GM12875 (cell line): ENCODE data around the gene TOMM20.
"Not testable (repeated sequence)": the region's sequence is repeated elsewhere in the genome, so short reads cannot be mapped to it uniquely, and the experiment has no call there.

ENCODE experiments used
- H3K4me3 ChIP-seq: one replicate; pipeline ENCODE4 v1.5.1; 2011; ENCODE audit warnings: low read depth, low read length, control low read depth
- TF ChIP-seq, protein P1 (sequence below): IDR thresholded peaks from 2 replicates; pipeline ENCODE4 v1.5.1; 2011; ENCODE audit warnings: low read depth, mild to moderate bottlenecking, control low read depth, inconsistent platforms, low read length, moderate library complexity, borderline replicate concordance; ENCODE audit not compliant: insufficient read depth

The TOMM20 gene

DNA sequence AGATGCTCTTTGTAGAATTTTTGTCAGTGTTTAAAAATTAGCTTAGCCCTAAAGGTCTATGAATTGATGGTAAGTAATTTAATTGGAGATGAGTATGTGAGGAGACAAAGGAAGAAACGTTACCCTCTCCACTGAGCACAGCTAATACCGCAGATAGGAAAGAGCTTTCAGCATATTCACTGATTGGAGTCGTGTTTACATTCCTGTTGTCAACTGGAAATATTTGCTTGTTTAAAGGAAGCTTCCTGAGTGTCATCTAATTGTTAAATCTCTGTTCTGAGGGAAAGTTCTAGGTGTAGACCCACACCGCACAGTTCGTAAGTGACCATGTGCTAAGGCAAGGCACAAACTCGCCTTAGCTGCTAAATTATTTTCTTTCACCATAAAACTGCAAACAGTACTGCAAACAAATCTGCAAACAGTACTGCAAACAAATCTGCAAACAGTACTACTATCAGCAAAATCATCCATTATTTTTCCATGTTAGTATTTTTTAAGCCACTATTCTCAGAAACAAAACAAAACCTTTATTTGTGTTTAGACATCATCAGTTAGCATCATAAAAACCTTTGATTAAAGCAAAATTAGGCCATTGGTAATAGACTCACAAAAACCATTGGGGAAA lies 32.6 kb downstream of the TOMM20 start:
- no peak overlapping the region for H3K4me3 ChIP-seq
- TF ChIP-seq, protein P1, sequence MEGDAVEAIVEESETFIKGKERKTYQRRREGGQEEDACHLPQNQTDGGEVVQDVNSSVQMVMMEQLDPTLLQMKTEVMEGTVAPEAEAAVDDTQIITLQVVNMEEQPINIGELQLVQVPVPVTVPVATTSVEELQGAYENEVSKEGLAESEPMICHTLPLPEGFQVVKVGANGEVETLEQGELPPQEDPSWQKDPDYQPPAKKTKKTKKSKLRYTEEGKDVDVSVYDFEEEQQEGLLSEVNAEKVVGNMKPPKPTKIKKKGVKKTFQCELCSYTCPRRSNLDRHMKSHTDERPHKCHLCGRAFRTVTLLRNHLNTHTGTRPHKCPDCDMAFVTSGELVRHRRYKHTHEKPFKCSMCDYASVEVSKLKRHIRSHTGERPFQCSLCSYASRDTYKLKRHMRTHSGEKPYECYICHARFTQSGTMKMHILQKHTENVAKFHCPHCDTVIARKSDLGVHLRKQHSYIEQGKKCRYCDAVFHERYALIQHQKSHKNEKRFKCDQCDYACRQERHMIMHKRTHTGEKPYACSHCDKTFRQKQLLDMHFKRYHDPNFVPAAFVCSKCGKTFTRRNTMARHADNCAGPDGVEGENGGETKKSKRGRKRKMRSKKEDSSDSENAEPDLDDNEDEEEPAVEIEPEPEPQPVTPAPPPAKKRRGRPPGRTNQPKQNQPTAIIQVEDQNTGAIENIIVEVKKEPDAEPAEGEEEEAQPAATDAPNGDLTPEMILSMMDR = no peak

DNA sequence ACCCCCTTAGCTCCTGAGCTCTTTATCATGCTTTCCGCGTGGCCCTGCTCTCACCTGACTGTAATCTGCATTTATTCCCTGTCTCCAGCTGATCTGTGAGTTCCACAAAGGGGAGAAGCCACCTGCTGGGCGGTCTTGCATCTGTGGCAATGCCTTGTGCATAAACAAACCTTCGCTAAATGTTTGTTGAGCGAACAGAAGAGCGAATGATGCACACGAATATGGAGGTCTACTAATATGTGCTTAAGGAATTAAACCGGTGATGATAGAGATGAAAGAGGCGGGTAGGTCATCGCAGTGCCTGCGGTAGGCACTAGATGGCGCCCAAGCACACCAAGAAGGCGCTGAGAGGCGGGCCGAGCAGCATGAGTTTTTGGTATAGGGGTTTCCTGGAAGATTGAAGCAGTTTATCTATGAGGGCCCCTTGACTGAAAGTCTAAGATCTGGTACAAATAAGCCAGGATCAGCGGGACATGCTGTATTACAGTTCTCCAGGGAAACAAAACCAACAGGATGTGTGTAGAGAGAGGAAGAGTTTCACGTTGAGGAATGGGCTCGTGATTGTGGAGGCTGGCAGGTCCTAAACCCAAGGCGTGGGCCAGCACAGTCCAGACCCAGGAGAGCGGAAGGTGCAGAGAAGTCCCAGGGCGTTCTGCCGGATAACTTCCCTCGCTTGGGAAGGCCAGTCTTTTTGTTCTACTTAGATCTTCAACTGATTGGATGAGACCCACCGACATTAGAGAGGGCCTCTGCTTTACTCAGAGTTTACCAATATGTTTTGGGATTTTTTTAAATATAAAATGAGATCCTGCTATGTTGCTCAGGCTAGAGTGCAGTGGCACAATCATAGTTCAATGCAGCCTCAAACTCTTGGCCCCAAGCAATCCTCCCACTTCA lies 34.7 kb downstream of the TOMM20 start:
- H3K4me3 ChIP-seq = no peak overlapping the region
- TF ChIP-seq, protein P1 = peak; percentile 87

DNA sequence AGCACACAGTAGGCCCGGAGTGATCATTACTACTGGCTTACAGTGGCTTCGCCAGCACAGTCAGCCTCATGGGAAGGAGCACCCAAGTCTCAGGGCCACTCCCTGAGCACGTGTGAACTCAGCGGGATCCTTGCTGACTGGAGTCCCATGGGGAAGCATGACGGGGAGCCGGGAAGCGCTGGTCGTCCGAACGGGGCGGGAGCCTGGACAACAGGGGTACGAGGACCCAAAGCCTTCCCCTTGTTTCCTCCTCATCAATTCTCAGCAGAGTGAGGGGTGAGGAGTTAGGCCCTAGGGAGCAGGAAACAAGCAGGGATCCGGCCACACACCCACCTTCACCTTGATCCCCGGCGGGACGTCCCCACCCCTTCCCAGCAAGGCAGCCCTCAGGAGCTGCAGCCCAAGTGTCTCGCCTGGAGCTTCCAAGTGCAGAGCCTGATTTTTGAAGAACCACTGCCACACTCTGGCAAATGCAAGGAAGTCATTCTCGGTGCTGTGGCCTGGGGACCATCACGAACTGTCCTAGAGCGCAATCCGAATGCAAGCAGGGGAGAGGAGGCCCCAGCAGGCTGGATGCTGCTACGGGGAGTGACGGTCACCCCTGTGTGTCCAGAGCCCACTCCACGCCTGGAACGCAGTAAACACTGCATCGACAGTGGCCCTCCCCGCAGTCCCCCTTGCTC lies 35.5 kb downstream of the TOMM20 start:
- no peak overlapping the region for H3K4me3 ChIP-seq
- TF ChIP-seq, protein P1 = no peak

DNA sequence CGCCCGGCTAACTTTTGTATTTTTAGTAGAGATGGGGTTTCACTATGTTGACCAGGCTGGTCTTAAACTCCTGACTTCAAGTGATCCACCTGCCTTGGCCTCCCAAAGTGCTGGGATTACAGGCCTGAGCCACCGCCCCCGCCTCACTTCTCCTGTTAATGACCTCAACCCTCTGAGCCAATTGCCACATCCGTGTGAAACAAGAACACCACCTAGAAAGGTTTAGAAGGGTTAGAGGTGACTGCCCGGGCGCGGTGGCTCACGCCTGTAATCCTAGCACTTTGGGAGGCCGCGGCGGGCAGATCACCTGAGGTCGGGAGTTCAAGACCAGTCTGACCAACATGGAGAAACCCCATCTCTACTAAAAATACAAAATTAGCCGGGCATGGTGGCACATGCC lies 36.2 kb downstream of the TOMM20 start:
- not testable (repeated sequence) for H3K4me3 ChIP-seq

DNA sequence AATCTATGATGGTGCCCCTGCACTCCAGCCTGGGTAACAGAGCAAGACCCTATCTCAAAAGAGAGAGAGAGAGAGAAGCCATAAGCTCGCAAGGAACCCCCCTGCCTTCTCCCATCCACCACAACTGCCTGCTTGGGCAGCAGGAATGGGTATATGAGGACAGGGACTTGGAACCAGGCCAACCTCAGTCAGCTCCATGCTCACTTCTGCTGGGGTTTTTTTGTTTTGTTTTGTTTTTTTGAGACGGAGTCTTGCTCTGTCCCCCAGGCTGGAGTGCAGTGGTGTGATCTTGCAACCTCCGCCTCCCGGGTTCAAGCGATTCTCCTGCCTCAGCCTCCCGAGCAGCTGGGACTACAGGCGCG lies 36.6 kb downstream of the TOMM20 start:
- not testable (repeated sequence) for H3K4me3 ChIP-seq

DNA sequence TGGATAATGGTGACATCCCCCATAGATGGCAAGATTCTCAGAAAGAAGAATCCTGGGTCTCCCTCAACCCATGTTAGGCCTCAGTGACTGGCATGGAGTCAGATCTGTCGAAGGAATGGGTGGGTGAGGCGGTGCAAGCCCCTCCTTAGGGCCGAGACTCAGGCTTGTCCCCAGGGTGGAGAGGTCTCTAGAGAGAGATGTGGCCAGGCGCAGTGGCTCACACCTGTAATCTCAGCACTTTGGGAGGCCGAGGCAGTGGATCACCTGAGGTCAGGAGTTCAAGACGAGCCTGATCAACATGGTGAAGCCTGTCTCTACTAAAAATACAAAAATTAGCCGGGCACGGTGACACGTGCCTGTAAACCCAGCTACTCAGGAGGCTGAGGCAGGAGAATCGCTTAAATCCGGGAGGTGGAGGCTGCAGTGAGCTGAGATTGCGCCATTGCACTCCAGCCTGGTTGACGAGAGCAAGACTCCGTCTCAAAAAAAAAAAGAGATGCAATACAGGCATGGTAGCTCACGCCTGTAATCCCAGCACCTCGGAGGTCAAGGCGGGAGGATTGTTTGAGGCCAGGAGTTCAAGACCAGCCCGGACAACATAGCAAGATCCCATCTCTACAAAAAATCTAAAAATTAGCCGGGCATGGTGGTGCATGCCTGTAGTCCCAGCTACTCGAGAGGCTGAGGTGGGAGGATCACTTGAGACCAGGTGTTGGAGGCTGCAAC lies 37.2 kb downstream of the TOMM20 start:
- H3K4me3 ChIP-seq = not testable (repeated sequence)

DNA sequence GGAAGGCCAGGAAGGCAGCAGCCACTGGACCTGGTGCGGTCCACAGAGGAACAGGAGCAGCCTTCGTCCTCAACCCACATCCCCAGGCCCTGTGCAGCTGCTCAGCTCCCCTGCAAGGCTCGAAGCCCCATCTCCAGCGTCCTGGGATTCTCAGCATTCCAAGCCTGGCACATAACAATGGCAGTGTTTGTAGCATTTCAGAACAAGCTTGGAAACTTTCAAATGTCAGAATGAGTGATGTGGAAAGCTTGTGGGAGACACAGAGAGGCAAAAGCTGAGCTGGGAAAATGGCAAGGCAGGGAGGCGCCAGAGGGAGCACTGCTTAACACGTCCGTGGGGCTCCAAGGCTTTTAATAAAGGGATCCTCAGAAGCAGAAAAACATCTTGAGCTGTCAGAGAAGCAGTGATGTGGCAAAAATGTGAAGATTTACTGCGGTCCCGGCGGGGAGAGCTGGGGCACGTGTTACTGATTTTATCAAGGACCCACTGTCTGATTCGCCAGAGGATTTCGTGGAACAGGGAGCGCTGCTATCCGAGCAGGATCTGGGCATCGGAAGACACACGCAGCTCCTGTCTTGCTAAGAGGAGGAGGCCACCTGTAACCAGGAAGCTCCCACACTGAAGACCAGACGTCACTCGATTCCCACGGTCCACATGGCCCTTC lies 38.1 kb downstream of the TOMM20 start:
- TF ChIP-seq, protein P1 = no peak
- no peak overlapping the region for H3K4me3 ChIP-seq

DNA sequence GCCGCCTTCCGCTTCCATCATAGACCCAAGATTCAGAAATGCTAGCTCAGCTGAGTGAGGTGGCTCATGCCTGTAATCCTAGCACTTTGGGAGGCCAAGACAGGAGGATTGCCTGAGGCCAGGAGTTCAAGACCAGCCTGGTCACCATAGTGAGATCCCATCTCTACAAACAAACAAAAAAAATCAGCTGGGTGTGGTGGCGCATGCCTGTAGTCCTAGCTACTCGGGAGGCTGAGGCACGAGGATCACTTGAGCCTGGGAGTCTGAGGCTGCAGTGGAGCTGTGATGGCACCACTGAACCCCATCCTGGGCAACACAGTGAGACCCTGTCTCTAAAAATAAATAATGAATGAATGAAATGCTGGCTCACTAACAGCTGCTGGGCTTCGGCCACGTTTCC lies 39.7 kb downstream of the TOMM20 start:
- TF ChIP-seq, protein P1 = no peak
- H3K4me3 ChIP-seq = no peak overlapping the region
